ENCODE data around the gene SELENOO. TPM values are rescaled to one million over a fixed set of nuclear protein-coding genes. Genes with fewer than 3 reads are reported as not detected.

The SELENOO gene
- total RNA-seq (10 to 100 TPM; 19.5 to 22.0 TPM), polyA plus RNA-seq (ENCODE audit: insufficient read length in 6 of 6) (10 to 100 TPM; 18.5 to 28.9 (median 21.8) TPM)
- long read RNA-seq, donor 1, partial matches to known transcripts = 27 of 42 reads
- long read RNA-seq, donor 1, other reads (novel, unspliced or antisense) = 13 of 42 reads
- long read RNA-seq, donor 2, partial matches to known transcripts = 23 of 30 reads
- long read RNA-seq, donor 2, other reads (novel, unspliced or antisense) = 5 of 30 reads
- long read RNA-seq, donor 3, partial matches to known transcripts = 25 of 27 reads
- long read RNA-seq, donor 3, other reads (novel, unspliced or antisense) = 0 of 27 reads
- long read RNA-seq, donor 4, partial matches to known transcripts = 0 of 1 reads
- long read RNA-seq, donor 4, other reads (novel, unspliced or antisense) = 0 of 1 reads
- long read RNA-seq, donor 5, partial matches to known transcripts = 11 of 12 reads
- long read RNA-seq, donor 5, other reads (novel, unspliced or antisense) = 0 of 12 reads
- long read RNA-seq, donor 6, partial matches to known transcripts = 0 of 1 reads
- long read RNA-seq, donor 6, other reads (novel, unspliced or antisense) = 0 of 1 reads
- long read RNA-seq, donor 7, partial matches to known transcripts = 10 of 11 reads
- long read RNA-seq, donor 7, other reads (novel, unspliced or antisense) = 0 of 11 reads
- long read RNA-seq, donor 8, partial matches to known transcripts = 8 of 10 reads
- long read RNA-seq, donor 8, other reads (novel, unspliced or antisense) = 0 of 10 reads
- long read RNA-seq, donor 9 = 0 reads
- long read RNA-seq, donor 10, transcript SELENOO-201 (9 exons, 2,315 nt) = major isoform, 11 of 21 reads
- long read RNA-seq, donor 10, partial matches to known transcripts = 4 of 21 reads
- long read RNA-seq, donor 10, other reads (novel, unspliced or antisense) = 6 of 21 reads
- long read RNA-seq, donor 11, partial matches to known transcripts = 0 of 4 reads
- long read RNA-seq, donor 11, other reads (novel, unspliced or antisense) = 0 of 4 reads
- long read RNA-seq, donor 12, partial matches to known transcripts = 0 of 1 reads
- long read RNA-seq, donor 12, other reads (novel, unspliced or antisense) = 0 of 1 reads

- Histone ChIP-seq H3K9me3 (no peaks in the 10 kb centered on the region), H3K4me1 (peaks cover 8 to 55% of the 10 kb centered on the region in 2 donors), H3K27ac (peak within 1 kb of the TSS; percentile 59 to 80), H3K36me3 (peaks cover 0 to 38% of the 10 kb centered on the region in 2 donors), H3K4me3 (peak within 1 kb of the TSS; percentile 75 to 82), H3K27me3 (no peaks in the 10 kb centered on the region)
- no peak for TF ChIP-seq CTCF (IDR thresholded peaks at IDR 0.05)
- DNase-seq (peak; percentile 88 to 96 (median 92)), ATAC-seq (peak; percentile 93)
- intact Hi-C loops (cut with DNase I) = no loop called here
These were observed at the start of gene SELENOO for GRCh38 chr22:50200461-50201190. SELENOO (plus strand) TSS chr22:50201011; CDS start chr22:50201037, 26 bp downstream.

GRCh38 chr22:50151571-50152537 is 49.0 kb upstream of the SELENOO start:
- Histone ChIP-seq H3K4me1 (peaks cover 0 to 21% of the 10 kb centered on the region in 2 donors), H3K9me3 (no peaks in the 10 kb centered on the region), H3K4me3 (no peak overlapping the region), H3K36me3 (no peaks in the 10 kb centered on the region), H3K27ac (no peak overlapping the region), H3K27me3 (peaks cover 0 to 5% of the 10 kb centered on the region in 2 donors)
- DNase-seq (no peak), ATAC-seq (no peak)
- no peak for TF ChIP-seq CTCF (IDR thresholded peaks at IDR 0.05)
- intact Hi-C loops (cut with DNase I) = no loop called here

- DNase-seq = no peak
- Histone ChIP-seq H3K4me3 (no peak overlapping the region), H3K27me3 (peaks cover 0 to 13% of the 10 kb centered on the region in 2 donors), H3K36me3 (no peaks in the 10 kb centered on the region), H3K4me1 (peaks cover 0 to 11% of the 10 kb centered on the region in 2 donors), H3K9me3 (no peaks in the 10 kb centered on the region), H3K27ac (no peak overlapping the region)
- intact Hi-C loops (cut with DNase I) = no loop called here
- TF ChIP-seq CTCF (IDR thresholded peaks at IDR 0.05) = no peak
- no peak for ATAC-seq
These were observed 47.6 kb upstream of the SELENOO start for GRCh38 chr22:50153056-50153755.

GRCh38 chr22:50153756-50154140 is 47.1 kb upstream of the SELENOO start:
- Histone ChIP-seq H3K36me3 (no peaks in the 10 kb centered on the region), H3K4me1 (peaks cover 0 to 6% of the 10 kb centered on the region in 2 donors), H3K27me3 (peaks cover 0 to 17% of the 10 kb centered on the region in 2 donors), H3K9me3 (no peaks in the 10 kb centered on the region), H3K4me3 (no peak overlapping the region), H3K27ac (no peak overlapping the region)
- DNase-seq = no peak
- intact Hi-C loops (cut with DNase I) = no loop called here
- TF ChIP-seq CTCF (IDR thresholded peaks at IDR 0.05) = no peak
- no peak for ATAC-seq
